ENCODE results near the gene DENND6A. TPM values are rescaled to one million over a fixed set of nuclear protein-coding genes. Genes with fewer than 3 reads are reported as not detected.
"Not testable (repeated sequence)": the region's sequence is repeated elsewhere in the genome, so short reads cannot be mapped to it uniquely, and the experiment has no call there.

Gene DENND6A
- total and polyA plus RNA-seq, 4 experiments from 2014 or later = 10.0 to 43.7 (median 40.3) TPM

- POLR2A ChIA-PET (ENCODE audit: partially characterized antibody) = interaction anchor here (1.0 kb wide), 1 partner anchor 17 kb away, joined by 3 read pairs; the partner anchor contains the start of gene DENND6A
- Histone ChIP-seq H3K9me3 (ENCODE audit: control insufficient read depth in 1 of 2, low read length in 2 of 2) (no peaks in the 10 kb centered on the region), H3K4me3 (ENCODE audit: low read length in 2 of 2) (no peak overlapping the region), H3K27ac (ENCODE audit: low read depth, low read length) (no peak overlapping the region), H3K4me1 (ENCODE audit: insufficient read depth, low read length) (no peaks in the 10 kb centered on the region), H3K36me3 (ENCODE audit: insufficient read depth, low read length) (no peaks in the 10 kb centered on the region), H3K27me3 (ENCODE audit: insufficient read depth, low read length) (no peaks in the 10 kb centered on the region)
- no peak for DNase-seq
- intact Hi-C loops (cut with micrococcal nuclease) = no loop called here
- Mint-ChIP-seq H3K36me3 (no peaks in the 10 kb centered on the region), H3K27me3 (peaks cover 2 to 3% of the 10 kb centered on the region in 2 donors), H3K9me3 (no peaks in the 10 kb centered on the region), H3K27ac (peak overlapping the region in 2 of 7 donors; percentile 32 to 42), H3K4me3 (no peak overlapping the region), H3K4me1 (peaks cover 0 to 4% (median 0%) of the 10 kb centered on the region in 4 donors)
- CTCF ChIA-PET (ENCODE audit: partially characterized antibody) = no interaction called here
Observed at GRCh38 chr3:57709559-57709958, 16.7 kb upstream of the DENND6A start.

GRCh38 chr3:57709031-57709430 lies 16.2 kb upstream of the DENND6A start:
- intact Hi-C loops (cut with micrococcal nuclease) = no loop called here
- DNase-seq = no peak
- no peak overlapping the region for H3K27ac ChIP-seq (ENCODE audit: low read depth, low read length)
- peaks cover 0 to 4% (median 0%) of the 10 kb centered on the region in 4 donors for H3K4me1 Mint-ChIP-seq
- H3K36me3 Mint-ChIP-seq = no peaks in the 10 kb centered on the region
- H3K4me1 ChIP-seq (ENCODE audit: insufficient read depth, low read length) = no peaks in the 10 kb centered on the region
- no peak overlapping the region for H3K4me3 ChIP-seq (ENCODE audit: low read length in 2 of 2)
- peaks cover 2 to 3% of the 10 kb centered on the region in 2 donors for H3K27me3 Mint-ChIP-seq
- no peak overlapping the region for H3K4me3 Mint-ChIP-seq
- H3K9me3 Mint-ChIP-seq = no peaks in the 10 kb centered on the region
- no peak overlapping the region for H3K27ac Mint-ChIP-seq
- H3K9me3 ChIP-seq (ENCODE audit: control insufficient read depth in 1 of 2, low read length in 2 of 2) = no peaks in the 10 kb centered on the region
- POLR2A ChIA-PET (ENCODE audit: partially characterized antibody) = no interaction called here
- CTCF ChIA-PET (ENCODE audit: partially characterized antibody) = interaction anchor here (1.0 kb wide), 1 partner anchor 14 kb away, joined by 3 read pairs; no protein-coding TSS in a partner anchor
- H3K36me3 ChIP-seq (ENCODE audit: insufficient read depth, low read length) = no peaks in the 10 kb centered on the region
- H3K27me3 ChIP-seq (ENCODE audit: insufficient read depth, low read length) = no peaks in the 10 kb centered on the region

- H3K4me3 ChIP-seq (ENCODE audit: low read length in 2 of 2) = no peak overlapping the region
- peak overlapping the region in 1 of 7 donors; percentile 5 for H3K27ac Mint-ChIP-seq
- peaks cover 0 to 4% (median 0%) of the 10 kb centered on the region in 4 donors for H3K4me1 Mint-ChIP-seq
- CTCF ChIA-PET (ENCODE audit: partially characterized antibody) = no interaction called here
- DNase-seq = no peak
- H3K4me1 ChIP-seq (ENCODE audit: insufficient read depth, low read length) = no peaks in the 10 kb centered on the region
- H3K9me3 ChIP-seq (ENCODE audit: control insufficient read depth in 1 of 2, low read length in 2 of 2) = no peaks in the 10 kb centered on the region
- H3K27ac ChIP-seq (ENCODE audit: low read depth, low read length) = no peak overlapping the region
- peaks cover 0 to 1% (median 0%) of the 10 kb centered on the region in 8 donors for H3K9me3 Mint-ChIP-seq
- peaks cover 2 to 3% of the 10 kb centered on the region in 2 donors for H3K27me3 Mint-ChIP-seq
- intact Hi-C loops (cut with micrococcal nuclease) = no loop called here
- H3K36me3 Mint-ChIP-seq = no peaks in the 10 kb centered on the region
- no peak overlapping the region for H3K4me3 Mint-ChIP-seq
- POLR2A ChIA-PET (ENCODE audit: partially characterized antibody) = interaction anchor here (1.3 kb wide), 1 partner anchor 14 kb away, joined by 3 read pairs; the partner anchor contains the start of gene DENND6A
- H3K27me3 ChIP-seq (ENCODE audit: insufficient read depth, low read length) = no peaks in the 10 kb centered on the region
- no peaks in the 10 kb centered on the region for H3K36me3 ChIP-seq (ENCODE audit: insufficient read depth, low read length)
Observed at GRCh38 chr3:57706462-57706861, 13.6 kb upstream of the DENND6A start.

GRCh38 chr3:57705351-57705750 lies 12.5 kb upstream of the DENND6A start:
- H3K9me3 Mint-ChIP-seq; DNase-seq; CTCF ChIA-PET (ENCODE audit: partially characterized antibody); H3K27me3 ChIP-seq (ENCODE audit: insufficient read depth, low read length); H3K9me3 ChIP-seq (ENCODE audit: control insufficient read depth in 1 of 2, low read length in 2 of 2); H3K36me3 ChIP-seq (ENCODE audit: insufficient read depth, low read length); H3K4me3 Mint-ChIP-seq; POLR2A ChIA-PET (ENCODE audit: partially characterized antibody); H3K36me3 Mint-ChIP-seq; H3K27me3 Mint-ChIP-seq; intact Hi-C loops (cut with micrococcal nuclease); H3K4me1 ChIP-seq (ENCODE audit: insufficient read depth, low read length); H3K4me1 Mint-ChIP-seq; H3K27ac Mint-ChIP-seq; H3K4me3 ChIP-seq (ENCODE audit: low read length in 2 of 2); H3K27ac ChIP-seq (ENCODE audit: low read depth, low read length): not testable (repeated sequence)

GRCh38 chr3:57701781-57702180 lies 8.9 kb upstream of the DENND6A start:
- no peak overlapping the region for H3K27ac Mint-ChIP-seq
- no peak overlapping the region for H3K27ac ChIP-seq (ENCODE audit: low read depth, low read length)
- intact Hi-C loops (cut with micrococcal nuclease) = no loop called here
- peaks cover 0 to 1% (median 0%) of the 10 kb centered on the region in 8 donors for H3K9me3 Mint-ChIP-seq
- POLR2A ChIA-PET (ENCODE audit: partially characterized antibody) = no interaction called here
- no peak overlapping the region for H3K4me3 Mint-ChIP-seq
- peaks cover 0 to 2% of the 10 kb centered on the region in 2 donors for H3K27me3 Mint-ChIP-seq
- DNase-seq = no peak
- no peak overlapping the region for H3K4me3 ChIP-seq (ENCODE audit: low read length in 2 of 2)
- no peaks in the 10 kb centered on the region for H3K36me3 ChIP-seq (ENCODE audit: insufficient read depth, low read length)
- no peaks in the 10 kb centered on the region for H3K36me3 Mint-ChIP-seq
- H3K4me1 Mint-ChIP-seq = no peaks in the 10 kb centered on the region
- CTCF ChIA-PET (ENCODE audit: partially characterized antibody) = no interaction called here
- H3K27me3 ChIP-seq (ENCODE audit: insufficient read depth, low read length) = no peaks in the 10 kb centered on the region
- no peaks in the 10 kb centered on the region for H3K9me3 ChIP-seq (ENCODE audit: control insufficient read depth in 1 of 2, low read length in 2 of 2)
- no peaks in the 10 kb centered on the region for H3K4me1 ChIP-seq (ENCODE audit: insufficient read depth, low read length)

- no peaks in the 10 kb centered on the region for H3K36me3 Mint-ChIP-seq
- DNase-seq = no peak
- H3K27ac Mint-ChIP-seq = no peak overlapping the region
- intact Hi-C loops (cut with micrococcal nuclease) = no loop called here
- Histone ChIP-seq H3K27ac (ENCODE audit: low read depth, low read length) (no peak overlapping the region), H3K9me3 (ENCODE audit: control insufficient read depth in 1 of 2, low read length in 2 of 2) (no peaks in the 10 kb centered on the region), H3K4me3 (ENCODE audit: low read length in 2 of 2) (no peak overlapping the region), H3K27me3 (ENCODE audit: insufficient read depth, low read length) (no peaks in the 10 kb centered on the region), H3K4me1 (ENCODE audit: insufficient read depth, low read length) (no peaks in the 10 kb centered on the region), H3K36me3 (ENCODE audit: insufficient read depth, low read length) (no peaks in the 10 kb centered on the region)
- H3K4me1 Mint-ChIP-seq = no peaks in the 10 kb centered on the region
- peaks cover 0 to 1% (median 0%) of the 10 kb centered on the region in 8 donors for H3K9me3 Mint-ChIP-seq
- H3K27me3 Mint-ChIP-seq = no peaks in the 10 kb centered on the region
- CTCF ChIA-PET (ENCODE audit: partially characterized antibody) = no interaction called here
- H3K4me3 Mint-ChIP-seq = no peak overlapping the region
- POLR2A ChIA-PET (ENCODE audit: partially characterized antibody) = no interaction called here
Observed at GRCh38 chr3:57700737-57701136, 7.9 kb upstream of the DENND6A start.

- Mint-ChIP-seq H3K9me3 (peaks cover 0 to 1% (median 0%) of the 10 kb centered on the region in 8 donors), H3K4me3 (no peak overlapping the region), H3K36me3 (no peaks in the 10 kb centered on the region), H3K27me3 (no peaks in the 10 kb centered on the region), H3K4me1 (no peaks in the 10 kb centered on the region), H3K27ac (no peak overlapping the region)
- CTCF ChIA-PET (ENCODE audit: partially characterized antibody) = no interaction called here
- Histone ChIP-seq H3K27ac (ENCODE audit: low read depth, low read length) (no peak overlapping the region), H3K36me3 (ENCODE audit: insufficient read depth, low read length) (no peaks in the 10 kb centered on the region), H3K9me3 (ENCODE audit: control insufficient read depth in 1 of 2, low read length in 2 of 2) (no peaks in the 10 kb centered on the region), H3K4me3 (ENCODE audit: low read length in 2 of 2) (no peak overlapping the region), H3K27me3 (ENCODE audit: insufficient read depth, low read length) (no peaks in the 10 kb centered on the region), H3K4me1 (ENCODE audit: insufficient read depth, low read length) (no peaks in the 10 kb centered on the region)
- DNase-seq = no peak
- POLR2A ChIA-PET (ENCODE audit: partially characterized antibody) = no interaction called here
- intact Hi-C loops (cut with micrococcal nuclease) = loop anchor here (10.0 kb wide), 2 partner anchors 65 to 895 kb away; partner anchors contain the start of gene ARHGEF3
Observed at GRCh38 chr3:57699591-57699990, 6.7 kb upstream of the DENND6A start.
